B cell (primary cell): ENCODE measurements around the gene CREB3. TPM values are rescaled to one million over a fixed set of nuclear protein-coding genes. Genes with fewer than 3 reads are reported as not detected.

Experiments used
- ATAC-seq: fragments of 200-7000 bp; cut with Tn5 transposase; one replicate; pipeline ENCODE4 v1.10.0; 2021; ENCODE audit warnings: low read depth, mild to moderate bottlenecking, moderate number of reproducible peaks, moderate library complexity
- CTCF ChIA-PET: fragments of 350-600 bp; sonication (Branson Sonifier 250); formaldehyde crosslinking; loops from one replicate; lab custom pipeline; 2021; ENCODE audit warnings: antibody characterized with exemption, inconsistent platforms; lab: Charles Lee
- POLR2A ChIA-PET: fragments of 350-600 bp; sonication (Branson Sonifier 250); formaldehyde crosslinking; loops from one replicate; lab custom pipeline; 2021; ENCODE audit warnings: antibody characterized with exemption; lab: Charles Lee
- DNase-seq: peaks from one replicate; pipeline ENCODE4 v3.0.0; 2013
- H2AFZ ChIP-seq: 2 replicates; pipeline ENCODE4 v1.6.1; 2012; ENCODE audit warnings: mild to moderate bottlenecking, low read depth, low read length; ENCODE audit not compliant: insufficient read depth, poor library complexity, severe bottlenecking
- H3K27ac ChIP-seq, 2 donors: 1 replicate in 1 of 2; 2 replicates in 1 of 2; pipeline ENCODE4 v1.5.1; 2012 to 2013; ENCODE audit warnings: low read length in 2 of 2, mild to moderate bottlenecking in 2 of 2, moderate library complexity in 1 of 2
- H3K27me3 ChIP-seq, 4 experiments: fragments of 200-600 bp in 1 of 4; sonication (generic) in 1 of 4; replicated peaks in 1 of 4; 1 replicate in 2 of 4; 2 replicates in 2 of 4; pipeline versions ENCODE4 v1.6.1 to v1.7.0; 2013 to 2016; ENCODE audit warnings: low read length in 3 of 4, mild to moderate bottlenecking in 2 of 4, mixed read lengths in 1 of 4, moderate library complexity in 1 of 4; ENCODE audit not compliant: insufficient read depth in 4 of 4, control insufficient read depth in 3 of 4; ENCODE audit errors: control extremely low read depth in 1 of 4
- H3K36me3 ChIP-seq, 2 experiments: replicated peaks in 1 of 2; 1 replicate in 1 of 2; 2 replicates in 1 of 2; pipeline versions ENCODE4 v1.6.1 to v1.7.1; 2013; ENCODE audit warnings: low read length in 1 of 2; ENCODE audit not compliant: insufficient read depth in 2 of 2, control insufficient read depth in 1 of 2; ENCODE audit errors: control extremely low read depth in 1 of 2, extremely low read depth in 1 of 2
- H3K4me1 ChIP-seq, 2 donors: fragments of 200-600 bp in 1 of 2; sonication (generic) in 1 of 2; 1 replicate in 1 of 2; 2 replicates in 1 of 2; pipeline versions ENCODE4 v1.5.1 to v1.6.1; 2013 to 2017; ENCODE audit warnings: low read length in 2 of 2; ENCODE audit not compliant: control insufficient read depth in 2 of 2, insufficient read depth in 2 of 2
- H3K4me2 ChIP-seq: replicated peaks from 2 replicates; pipeline ENCODE3; 2012; ENCODE audit warnings: mild to moderate bottlenecking, low read depth, low read length; ENCODE audit not compliant: poor library complexity, severe bottlenecking
- H3K4me3 ChIP-seq, 5 experiments: fragments of 200-600 bp in 1 of 5; sonication (generic) in 1 of 5; 1 replicate in 3 of 5; 2 replicates in 2 of 5; pipeline versions ENCODE4 v1.5.1 to v1.7.0; 2011 to 2016; ENCODE audit warnings: low read length in 4 of 5, mild to moderate bottlenecking in 4 of 5, low read depth in 2 of 5, control low read depth in 1 of 5, moderate library complexity in 1 of 5; ENCODE audit not compliant: insufficient read depth in 1 of 5; ENCODE audit errors: control extremely low read depth in 1 of 5, extremely low read depth in 1 of 5
- H3K79me2 ChIP-seq: fragments of 200-600 bp; sonication (generic); one replicate; pipeline ENCODE4 v1.6.0; 2016; ENCODE audit warnings: low read length; ENCODE audit not compliant: control insufficient read depth, insufficient read depth
- H3K9ac ChIP-seq: fragments of 200-600 bp; sonication (generic); 2 replicates; pipeline ENCODE4 v1.6.1; 2017; ENCODE audit warnings: mild to moderate bottlenecking, low read length, moderate library complexity
- H3K9me3 ChIP-seq, 3 donors: one replicate each; pipeline versions ENCODE4 v1.6.1 to v1.7.1; 2013; ENCODE audit warnings: low read length in 2 of 3; ENCODE audit not compliant: control insufficient read depth in 2 of 3, insufficient read depth in 1 of 3; ENCODE audit errors: control extremely low read depth in 1 of 3
- H4K20me1 ChIP-seq: 2 replicates; pipeline ENCODE4 v1.6.0; 2012; ENCODE audit warnings: mild to moderate bottlenecking, low read length; ENCODE audit not compliant: insufficient read depth, control insufficient read depth, poor library complexity, severe bottlenecking
- H3K27ac Mint-ChIP-seq: one replicate; pipeline ENCODE4 v1.8.0; 2021; ENCODE audit warnings: mixed read lengths
- H3K27me3 Mint-ChIP-seq: one replicate; pipeline ENCODE4 v1.8.0; 2021; ENCODE audit warnings: mixed read lengths
- H3K4me1 Mint-ChIP-seq: one replicate; pipeline ENCODE4 v1.8.0; 2021; ENCODE audit warnings: mixed read lengths
- H3K4me3 Mint-ChIP-seq: one replicate; pipeline ENCODE4 v1.8.0; 2021; ENCODE audit warnings: mixed read lengths
- H3K9me3 Mint-ChIP-seq: one replicate; pipeline ENCODE4 v1.8.0; 2022; ENCODE audit warnings: mixed read lengths; ENCODE audit not compliant: insufficient read depth
- CTCF ChIP-seq: fragments of 200-600 bp; IDR thresholded peaks from one replicate; pipeline ENCODE4 v1.8.0; 2022; ENCODE audit warnings: antibody characterized with exemption, mild to moderate bottlenecking
- EZH2 ChIP-seq: IDR thresholded peaks from 2 replicates; pipeline ENCODE4 v1.6.1; 2012; ENCODE audit warnings: borderline replicate concordance, low read depth, mild to moderate bottlenecking, moderate library complexity, low read length; ENCODE audit not compliant: insufficient read depth, poor library complexity, severe bottlenecking
- WGBS: methylation state at CpG from one replicate; pipeline ENCODE4 v1.1.5; 2013; ENCODE audit warnings: missing lambda C conversion rate; ENCODE audit not compliant: insufficient coverage; 5-methylcytosine and 5-hydroxymethylcytosine counted together
- intact Hi-C: fragments of 100-400 bp; cut with micrococcal nuclease; formaldehyde crosslinking; loops from one replicate; pipeline ENCODE4 v1.10.0; 2022
- polyA plus RNA-seq: library from polyadenylated mRNA; depleted of rRNA; stranded (reverse); fragments of >200 nt; gene quantifications from 2 replicates; pipeline ENCODE4 v1.2.3, GENCODE V29; 2012
- total RNA-seq, 2 donors: library from RNA; stranded (reverse); fragments of 120-200 nt in 1 of 2; gene quantifications; 1 replicate in 1 of 2; 2 replicates in 1 of 2; pipeline versions ENCODE4 v1.2.3 to v1.2.4, GENCODE V29; 2013 to 2022

Gene CREB3
- total and polyA plus RNA-seq, 2 donors (not counting 1 experiment from before 2014, with no cell fraction given): 12.3 to 20.7 TPM

- Histone ChIP-seq H3K36me3 (peaks cover 0 to 44% of the 10 kb centered on the region in 2 experiments), H3K9ac (peak overlapping the region; percentile 81), H3K4me3 (no peak overlapping the region), H3K9me3 (no peaks in the 10 kb centered on the region), H2AFZ (no peak overlapping the region), H3K79me2 (peaks cover 80% of the 10 kb centered on the region), H3K27me3 (no peaks in the 10 kb centered on the region), H3K4me2 (peak overlapping the region; percentile 88), H3K27ac (no peak overlapping the region), H4K20me1 (peaks cover 44% of the 10 kb centered on the region), H3K4me1 (peaks cover 37 to 44% of the 10 kb centered on the region in 2 donors)
- no peaks in the 10 kb centered on the region for H3K27me3 Mint-ChIP-seq
- peak overlapping the region; percentile 84 for H3K4me3 Mint-ChIP-seq
- intact Hi-C loops: no loop called here
- 60% methylated on average over 2 of the region's 3 CpGs for WGBS
- H3K27ac Mint-ChIP-seq: peak overlapping the region; percentile 37
- ChIA-PET CTCF (interaction anchor here (1.2 to 9.4 kb wide), 7 partner anchors 12 to 136 kb away, joined by 4 to 142 read pairs (median 19); partner anchors contain the start of genes CCDC107, CREB3, RMRP and TLN1), POLR2A (interaction anchor here (1.4 kb wide), 1 partner anchor 15 kb away, joined by 4 read pairs; the partner anchor contains the start of genes CREB3 and TLN1)
- TF ChIP-seq EZH2 (no peak), CTCF (no peak)
- ATAC-seq: no peak
- H3K9me3 Mint-ChIP-seq: no peaks in the 10 kb centered on the region
- DNase-seq: no peak
- peaks cover 49% of the 10 kb centered on the region for H3K4me1 Mint-ChIP-seq
Measured at GRCh38 chr9:35746583-35746982, 14.1 kb downstream of the CREB3 start.

GRCh38 chr9:35748242-35748857 is 15.9 kb downstream of the CREB3 start:
- DNase-seq (no peak), ATAC-seq (no peak)
- Mint-ChIP-seq H3K4me1 (peaks cover 52% of the 10 kb centered on the region), H3K27ac (peak overlapping the region; percentile 78), H3K27me3 (no peaks in the 10 kb centered on the region), H3K9me3 (no peaks in the 10 kb centered on the region), H3K4me3 (peak overlapping the region; percentile 84)
- peak overlapping the region; percentile 82 for H2AFZ ChIP-seq
- WGBS: under 1% methylated on average over 23 of the region's 24 CpGs
- peak overlapping the region; percentile 35 to 77 for H3K27ac ChIP-seq
- intact Hi-C loops: loop anchor here (1.0 kb wide), 1 partner anchor 64 kb away; the partner anchor contains the start of gene SPAG8
- peak overlapping the region; percentile 81 for H3K9ac ChIP-seq
- ChIA-PET CTCF (interaction anchor here (1.0 to 9.4 kb wide), 14 partner anchors 10 to 145 kb away, joined by 3 to 142 read pairs (median 8); partner anchors contain the start of genes ARHGEF39, CCDC107, CREB3 and RMRP), POLR2A (interaction anchor here (0.7 to 2.4 kb wide), 10 partner anchors 8 to 101 kb away, joined by 3 to 29 read pairs (median 4); partner anchors contain the start of genes CCDC107, CREB3, FAM221B and RMRP)
- no peak for TF ChIP-seq EZH2
- TF ChIP-seq CTCF: no peak
- H3K27me3 ChIP-seq: no peaks in the 10 kb centered on the region
- H3K36me3 ChIP-seq: peaks cover 0 to 45% of the 10 kb centered on the region in 2 experiments
- peak overlapping the region; percentile 88 for H3K4me2 ChIP-seq
- H3K4me1 ChIP-seq: peaks cover 37 to 44% of the 10 kb centered on the region in 2 donors
- no peaks in the 10 kb centered on the region for H3K9me3 ChIP-seq
- peak overlapping the region; percentile 73 to 92 (median 84) for H3K4me3 ChIP-seq
- H3K79me2 ChIP-seq: peaks cover 91% of the 10 kb centered on the region
- H4K20me1 ChIP-seq: peaks cover 44% of the 10 kb centered on the region
